ENCODE results near the gene LEMD2. TPM values are rescaled to one million over a fixed set of nuclear protein-coding genes. Genes with fewer than 3 reads are reported as not detected.

Gene LEMD2
- 10 to 100 TPM; 31.0 to 83.3 (median 37.6) TPM for total RNA-seq

DNA sequence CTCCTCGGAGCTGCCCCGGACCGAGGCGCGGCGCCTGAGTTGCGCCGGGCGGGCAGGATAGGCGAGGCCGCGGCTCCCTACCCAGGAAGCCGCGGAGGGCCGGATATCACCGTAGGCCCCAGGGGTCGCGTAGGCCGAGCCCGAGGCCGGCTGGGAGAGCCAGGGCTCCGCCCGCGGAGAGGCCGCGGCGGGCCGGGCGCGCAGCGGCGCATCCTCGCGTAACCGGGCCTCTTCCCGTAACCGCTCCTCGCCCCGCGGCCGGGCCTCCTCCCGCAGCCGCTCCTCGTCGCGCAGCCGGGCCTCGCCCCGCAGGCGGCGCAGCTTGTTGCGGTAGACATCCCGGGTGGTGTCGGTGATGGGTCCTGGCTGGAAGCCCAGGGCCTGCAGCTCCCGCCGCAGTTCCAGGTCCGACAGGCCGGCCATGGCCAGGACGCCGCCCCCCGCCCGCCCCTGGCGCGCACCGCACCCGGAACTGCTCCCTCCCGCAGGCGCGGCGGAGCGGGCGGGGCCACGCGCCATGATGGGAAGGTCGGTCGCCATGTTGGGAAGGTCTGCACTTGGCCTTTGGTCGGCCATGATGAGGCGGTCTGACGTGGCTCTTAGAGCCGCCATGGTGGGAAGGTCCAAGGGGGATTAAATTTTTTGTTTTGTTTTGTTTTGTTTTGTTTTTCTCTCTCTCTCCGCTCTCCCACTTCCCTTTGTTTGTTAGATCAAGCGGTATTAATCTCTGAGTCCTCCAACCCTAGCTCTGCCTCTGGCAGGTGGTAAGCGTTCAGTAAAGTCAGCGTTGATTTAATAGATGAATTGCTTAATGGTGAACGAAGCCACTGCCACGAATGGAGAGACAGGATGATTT lies at the start of gene LEMD2:
Gene LEMD2 (minus strand): TSS at position 437 of the 856 bp plus-strand sequence. CDS start 14 bp downstream, at position 423.
- peak in 2 of 4 experiments; percentile 34 to 49 for TF ChIP-seq CTCF (IDR thresholded peaks at IDR 0.05)
- peak; percentile 73 to 96 for TF ChIP-seq POLR2A (IDR thresholded peaks at IDR 0.05)
- Histone ChIP-seq H3K9me3 (no peaks in the 10 kb centered on the region), H3K27ac (peak within 1 kb of the TSS; percentile 95 to 97), H3K4me1 (peaks cover 8 to 19% of the 10 kb centered on the region in 2 donors), H3K36me3 (no peaks in the 10 kb centered on the region), H3K27me3 (no peaks in the 10 kb centered on the region), H3K4me3 (peak within 1 kb of the TSS; percentile 43 to 77)
- peak; percentile 92 to 96 for DNase-seq
- intact Hi-C loops (cut with DNase I; ENCODE audit: low total_unique reads) = no loop called here

DNA sequence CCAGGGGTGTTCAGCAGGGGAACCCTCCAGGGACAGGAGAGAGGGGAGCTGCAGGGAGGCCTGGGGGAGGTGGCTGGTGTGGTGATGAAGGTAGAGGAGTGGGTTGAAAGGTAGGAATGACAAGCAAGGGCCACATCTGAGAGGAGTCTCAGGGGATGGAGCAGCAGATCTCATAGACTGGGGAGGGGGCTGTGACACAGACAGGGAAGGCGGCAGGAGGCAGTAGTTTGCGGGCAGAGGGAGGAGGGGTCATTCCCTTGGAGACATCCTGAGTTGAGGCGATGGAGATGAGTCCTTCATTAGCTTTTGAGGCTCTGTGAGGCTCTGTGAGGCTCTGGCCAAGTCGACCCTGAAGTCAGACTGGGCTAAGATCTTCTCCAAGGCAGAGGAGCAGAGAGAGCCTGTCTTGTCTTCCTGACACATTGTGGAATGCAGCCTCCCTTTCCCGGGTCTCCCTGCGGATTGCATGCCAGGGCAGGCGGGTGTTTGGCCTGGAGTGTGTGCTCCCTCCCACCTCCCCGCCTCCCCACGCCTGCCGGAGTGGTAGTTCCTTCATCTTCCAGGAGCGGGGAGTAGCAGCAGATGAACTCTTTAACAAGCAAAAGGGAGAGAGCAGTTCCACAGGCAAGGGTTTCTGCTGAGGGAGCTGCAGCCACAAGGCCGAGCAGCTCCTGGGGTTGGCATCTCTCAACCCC lies 49.2 kb upstream of the LEMD2 start:
- H3K4me1 ChIP-seq = peaks cover 0 to 6% of the 10 kb centered on the region in 2 donors
- DNase-seq = peak; percentile 66 to 77
- intact Hi-C loops (cut with DNase I; ENCODE audit: low total_unique reads) = no loop called here
- no peak overlapping the region for H3K4me3 ChIP-seq
- no peaks in the 10 kb centered on the region for H3K27me3 ChIP-seq
- peak overlapping the region; percentile 14 to 53 for H3K27ac ChIP-seq
- no peaks in the 10 kb centered on the region for H3K36me3 ChIP-seq
- TF ChIP-seq POLR2A (IDR thresholded peaks at IDR 0.05) = no peak
- TF ChIP-seq CTCF (IDR thresholded peaks at IDR 0.05) = peak in 1 of 4 experiments; percentile 11
- no peaks in the 10 kb centered on the region for H3K9me3 ChIP-seq

DNA sequence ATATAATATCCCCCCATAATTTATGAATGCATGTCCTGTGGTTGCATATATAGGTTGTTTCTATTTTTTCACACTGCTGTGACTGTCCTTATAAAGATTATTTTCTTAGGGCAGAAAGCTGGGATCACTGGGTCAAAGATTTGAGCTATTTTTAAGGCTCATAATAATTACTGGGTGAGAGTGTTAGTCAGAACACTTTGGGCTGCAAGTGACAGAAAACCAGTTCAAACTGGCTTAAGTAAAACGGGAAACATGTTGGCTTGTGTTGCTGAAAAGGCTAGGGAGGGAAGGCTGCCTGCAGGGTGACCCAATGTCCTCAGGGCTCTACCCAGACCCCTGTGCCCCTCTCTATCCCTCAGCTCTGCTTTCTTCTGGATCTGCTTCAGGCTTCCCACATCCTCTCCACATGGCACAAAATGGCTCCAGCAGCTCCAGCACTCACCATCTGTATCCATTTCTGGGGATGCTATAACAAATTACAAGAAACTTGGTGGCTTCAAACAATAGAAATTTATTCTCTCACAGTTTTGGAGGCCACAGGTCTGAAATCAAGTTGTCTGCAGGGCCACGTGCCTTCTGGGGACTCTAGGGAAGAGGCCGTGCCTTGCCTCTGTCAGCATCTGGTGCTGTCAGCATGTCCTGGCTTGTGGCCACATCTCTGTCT lies 48.0 kb upstream of the LEMD2 start:
- intact Hi-C loops (cut with DNase I; ENCODE audit: low total_unique reads) = no loop called here
- H3K9me3 ChIP-seq = no peaks in the 10 kb centered on the region
- no peaks in the 10 kb centered on the region for H3K36me3 ChIP-seq
- H3K27me3 ChIP-seq = no peaks in the 10 kb centered on the region
- DNase-seq = no peak
- H3K4me1 ChIP-seq = peaks cover 0 to 6% of the 10 kb centered on the region in 2 donors
- no peak overlapping the region for H3K4me3 ChIP-seq
- TF ChIP-seq CTCF (IDR thresholded peaks at IDR 0.05) (no peak), POLR2A (IDR thresholded peaks at IDR 0.05) (no peak)
- H3K27ac ChIP-seq = no peak overlapping the region

DNA sequence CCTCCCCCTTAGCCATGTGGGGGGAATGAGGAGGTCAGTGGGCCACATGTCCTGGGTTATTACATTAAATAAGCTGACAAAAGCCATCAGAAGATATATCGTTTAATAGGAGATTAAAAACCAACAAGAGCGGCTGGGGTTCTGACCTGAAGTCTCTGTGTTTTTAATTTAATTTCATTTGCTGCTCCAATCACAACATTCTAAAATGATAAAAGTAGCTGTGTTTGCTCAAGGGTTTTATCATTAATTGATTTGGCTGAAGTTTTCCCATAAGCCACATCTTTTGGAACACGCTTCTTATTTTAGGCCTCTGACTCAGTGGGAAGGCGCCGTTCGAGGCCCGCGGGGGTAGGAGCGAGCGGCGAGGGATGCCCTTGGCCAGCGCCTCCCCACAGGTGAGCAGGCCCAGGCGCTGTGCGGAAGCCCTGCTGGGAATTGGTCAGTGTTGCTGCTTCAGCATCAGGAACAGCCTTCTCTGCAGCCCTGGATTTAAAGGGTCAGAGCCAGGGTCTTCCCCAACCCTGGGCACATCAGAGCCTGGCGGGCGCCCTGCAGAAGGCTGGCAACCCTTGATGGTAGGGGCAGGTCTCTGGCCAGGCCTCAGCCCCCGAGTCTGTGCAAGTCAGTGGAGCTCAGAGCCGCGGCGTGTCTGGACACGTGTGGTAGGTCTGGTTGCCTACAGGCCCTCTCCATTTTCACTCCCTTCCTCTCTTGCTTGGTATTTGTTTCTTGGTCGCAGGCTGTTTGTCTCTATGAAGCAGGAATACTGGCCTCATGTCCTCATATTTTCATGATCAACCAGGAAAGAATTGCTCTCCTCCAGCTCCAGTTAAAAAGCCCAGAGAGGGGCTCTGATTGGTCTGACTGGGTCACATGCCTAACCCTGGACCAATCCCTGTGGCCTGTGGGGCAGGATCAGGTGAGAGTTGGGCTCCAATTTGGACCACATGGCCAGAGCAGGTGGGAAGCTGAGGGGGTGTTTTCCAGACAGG lies 45.8 kb upstream of the LEMD2 start:
- Histone ChIP-seq H3K36me3 (no peaks in the 10 kb centered on the region), H3K27me3 (no peaks in the 10 kb centered on the region), H3K9me3 (no peaks in the 10 kb centered on the region), H3K4me1 (peaks cover 0 to 6% of the 10 kb centered on the region in 2 donors), H3K4me3 (no peak overlapping the region), H3K27ac (no peak overlapping the region)
- TF ChIP-seq CTCF (IDR thresholded peaks at IDR 0.05) (no peak), POLR2A (IDR thresholded peaks at IDR 0.05) (no peak)
- intact Hi-C loops (cut with DNase I; ENCODE audit: low total_unique reads) = no loop called here
- no peak for DNase-seq
